ENCODE measurements around the gene VTI1A.

DNA sequence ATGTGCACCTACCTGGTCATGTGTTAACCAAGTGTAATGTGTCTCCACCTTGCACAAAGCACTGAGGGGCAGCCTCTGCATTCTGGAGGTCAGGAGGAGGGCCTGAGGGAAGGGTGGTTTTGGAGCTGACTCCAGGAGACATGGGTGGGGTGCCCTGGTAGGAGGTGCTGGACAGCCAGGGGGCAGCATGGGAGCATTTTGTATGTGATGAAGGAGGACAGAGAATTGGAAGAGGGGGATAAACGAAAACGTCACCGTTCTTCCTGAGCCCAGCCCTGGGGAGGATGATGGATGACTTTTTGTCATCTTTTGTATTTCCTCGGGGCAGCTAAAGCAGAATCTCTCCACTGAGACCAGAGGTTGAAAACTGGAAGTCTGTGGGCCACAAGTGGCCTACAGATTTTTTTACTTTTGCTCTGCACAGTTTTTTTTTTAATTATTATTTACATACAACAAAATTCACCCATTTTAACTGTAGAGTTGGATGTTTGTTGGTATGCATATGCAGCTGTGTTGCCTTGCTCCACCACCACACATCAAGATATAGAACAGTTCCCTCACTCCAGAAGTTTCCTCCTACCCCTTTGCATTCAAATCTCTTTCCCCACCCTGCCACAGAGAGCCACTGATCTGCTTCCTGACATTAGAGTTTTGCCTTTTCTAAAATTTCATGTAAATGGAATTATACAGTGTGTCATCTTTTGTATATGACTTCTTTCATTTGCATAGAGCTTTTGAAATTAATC, 242.5 kb downstream of the VTI1A start:
- TF ChIP-seq CTCF (conservative IDR thresholded peaks at IDR 0.05 in 1 of 2, IDR thresholded peaks at IDR 0.05 in 1 of 2; ENCODE audit: extremely low read depth in 1 of 2, insufficient read depth in 1 of 2, low read depth in 1 of 2, low read length in 2 of 2) (peak; percentile 18 to 44), EZH2 (IDR thresholded peaks at IDR 0.05; ENCODE audit: borderline replicate concordance, low read length) (no peak)
